Muscle layer of duodenum (tissue), 2 donors: ENCODE results near the gene S100A7.

Experiments
- H3K27ac ChIP-seq: one replicate; pipeline ENCODE4 v1.7.0; 2013; ENCODE audit warnings: mild to moderate bottlenecking, low read length
- H3K27me3 ChIP-seq: one replicate; pipeline ENCODE4 v1.7.0; 2013; ENCODE audit warnings: low read depth, mild to moderate bottlenecking, control low read depth, low read length
- H3K36me3 ChIP-seq, 2 donors: one replicate each; pipeline ENCODE4 v1.7.0; 2013; ENCODE audit warnings: low read length in 2 of 2, control low read depth in 1 of 2, mild to moderate bottlenecking in 1 of 2; ENCODE audit not compliant: insufficient read depth in 2 of 2, control insufficient read depth in 1 of 2
- H3K4me1 ChIP-seq, 2 donors: one replicate each; pipeline ENCODE4 v1.7.0; 2013; ENCODE audit warnings: low read length in 2 of 2, mild to moderate bottlenecking in 2 of 2, control low read depth in 1 of 2, moderate library complexity in 1 of 2; ENCODE audit not compliant: insufficient read depth in 2 of 2, control insufficient read depth in 1 of 2
- H3K4me3 ChIP-seq, 2 donors: one replicate each; pipeline ENCODE4 v1.7.0; 2013; ENCODE audit warnings: low read length in 2 of 2, low read depth in 1 of 2, mild to moderate bottlenecking in 1 of 2
- H3K9me3 ChIP-seq, 2 donors: one replicate each; pipeline ENCODE4 v1.7.0; 2013; ENCODE audit warnings: low read length in 2 of 2, control low read depth in 1 of 2, mild to moderate bottlenecking in 1 of 2; ENCODE audit not compliant: control insufficient read depth in 1 of 2
- donor health status: healthy.

The S100A7 gene

DNA sequence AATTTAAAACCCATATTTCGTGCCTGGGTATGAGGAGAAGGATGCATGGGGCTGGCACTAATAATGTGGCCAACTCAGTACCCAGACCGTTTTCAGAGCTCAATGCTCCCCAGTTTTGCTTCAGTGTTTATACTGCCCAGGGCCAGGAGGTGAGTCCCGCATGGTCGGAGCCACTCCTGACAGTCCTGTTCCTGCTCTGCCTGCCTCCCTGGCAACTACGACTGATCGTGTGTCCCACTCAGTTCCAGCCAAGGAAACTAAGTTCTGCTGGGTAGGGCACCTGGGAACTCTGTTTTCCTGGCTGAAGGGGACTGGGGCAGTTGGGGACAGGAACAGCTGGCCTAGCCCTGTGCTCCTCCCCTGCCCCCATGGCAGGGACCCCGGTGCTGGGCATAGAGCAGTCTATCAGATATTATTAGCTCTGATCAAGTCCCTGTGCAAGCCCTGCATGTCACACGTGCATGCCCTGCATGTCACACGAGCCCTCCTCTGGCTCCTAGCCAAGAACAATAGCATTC lies 19.2 kb downstream of the S100A7 start:
- no peaks in the 10 kb centered on the region for H3K4me1 ChIP-seq
- H3K4me3 ChIP-seq: no peak overlapping the region
- H3K27me3 ChIP-seq: no peaks in the 10 kb centered on the region
- H3K27ac ChIP-seq: no peak overlapping the region
- no peaks in the 10 kb centered on the region for H3K36me3 ChIP-seq
- H3K9me3 ChIP-seq: peaks cover 0 to 5% of the 10 kb centered on the region in 2 donors

DNA sequence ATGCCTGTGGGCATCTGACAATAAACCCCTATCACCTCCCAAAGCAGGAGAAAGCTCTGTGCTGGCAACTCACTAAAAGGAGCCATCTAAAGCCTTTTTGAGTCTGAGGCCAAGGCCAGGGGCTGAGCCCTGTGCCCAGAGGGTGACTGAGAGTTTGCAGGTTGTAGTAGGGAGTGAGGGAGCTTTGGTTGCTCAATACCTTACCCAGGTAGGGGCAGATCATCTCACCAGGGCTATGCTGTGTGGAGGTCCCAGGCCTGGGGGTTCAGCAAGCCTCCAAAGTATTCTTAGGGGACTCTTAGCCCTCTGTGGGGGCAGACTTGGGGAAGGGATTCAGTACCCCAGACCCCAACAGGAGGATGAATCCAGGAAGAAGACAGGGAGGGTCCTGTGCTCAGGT lies 21.2 kb downstream of the S100A7 start:
- Histone ChIP-seq H3K27me3 (no peaks in the 10 kb centered on the region), H3K27ac (no peak overlapping the region), H3K4me3 (no peak overlapping the region), H3K4me1 (no peaks in the 10 kb centered on the region), H3K9me3 (peaks cover 0 to 5% of the 10 kb centered on the region in 2 donors), H3K36me3 (no peaks in the 10 kb centered on the region)

DNA sequence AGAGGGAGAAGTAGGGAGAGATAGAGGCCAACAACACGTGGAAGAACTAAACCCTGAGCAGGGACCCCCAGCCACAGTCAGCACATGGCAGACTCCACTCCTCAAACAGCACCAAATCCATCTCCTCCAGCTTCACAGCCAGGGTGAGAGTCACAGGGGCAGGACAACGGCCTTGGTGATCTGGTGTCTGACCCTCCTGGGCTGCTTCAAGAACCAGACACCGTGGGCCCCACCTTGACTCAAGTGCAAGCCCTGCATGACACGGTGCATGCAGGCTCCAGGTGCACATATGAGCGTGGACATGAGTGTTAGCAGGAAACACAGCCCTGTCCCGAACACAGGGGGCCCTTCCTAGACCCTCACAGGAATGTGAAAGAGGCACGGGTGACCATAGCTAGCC lies 21.9 kb downstream of the S100A7 start:
- no peaks in the 10 kb centered on the region for H3K4me1 ChIP-seq

DNA sequence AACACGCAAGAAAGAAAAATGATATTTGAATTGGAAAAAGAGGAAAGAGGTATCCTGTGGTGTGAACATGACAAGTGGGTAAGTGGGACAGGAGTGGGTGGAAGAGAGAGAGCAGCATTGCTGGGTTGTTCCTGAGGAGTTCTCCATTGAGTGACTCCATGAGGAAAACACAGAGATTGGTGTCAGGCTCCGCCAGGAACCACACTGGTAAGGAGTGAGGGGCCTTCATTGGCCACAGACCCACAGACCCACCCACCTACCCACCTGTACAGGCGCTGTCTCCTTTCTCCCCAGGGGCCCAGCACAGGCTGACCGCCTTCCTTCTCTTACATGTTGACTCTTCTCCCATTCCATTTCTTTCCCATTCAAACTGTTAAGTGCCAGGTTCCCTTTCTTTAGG lies 23.2 kb downstream of the S100A7 start:
- H3K9me3 ChIP-seq: no peaks in the 10 kb centered on the region
- no peak overlapping the region for H3K4me3 ChIP-seq
- H3K36me3 ChIP-seq: no peaks in the 10 kb centered on the region
- H3K27me3 ChIP-seq: no peaks in the 10 kb centered on the region
- H3K27ac ChIP-seq: no peak overlapping the region
- H3K4me1 ChIP-seq: no peaks in the 10 kb centered on the region

More for the DNA sequence above, 21.9 kb downstream of the S100A7 start:
- Histone ChIP-seq H3K27me3 (no peaks in the 10 kb centered on the region), H3K36me3 (no peaks in the 10 kb centered on the region), H3K4me3 (no peak overlapping the region), H3K27ac (no peak overlapping the region), H3K9me3 (peaks cover 0 to 5% of the 10 kb centered on the region in 2 donors)

DNA sequence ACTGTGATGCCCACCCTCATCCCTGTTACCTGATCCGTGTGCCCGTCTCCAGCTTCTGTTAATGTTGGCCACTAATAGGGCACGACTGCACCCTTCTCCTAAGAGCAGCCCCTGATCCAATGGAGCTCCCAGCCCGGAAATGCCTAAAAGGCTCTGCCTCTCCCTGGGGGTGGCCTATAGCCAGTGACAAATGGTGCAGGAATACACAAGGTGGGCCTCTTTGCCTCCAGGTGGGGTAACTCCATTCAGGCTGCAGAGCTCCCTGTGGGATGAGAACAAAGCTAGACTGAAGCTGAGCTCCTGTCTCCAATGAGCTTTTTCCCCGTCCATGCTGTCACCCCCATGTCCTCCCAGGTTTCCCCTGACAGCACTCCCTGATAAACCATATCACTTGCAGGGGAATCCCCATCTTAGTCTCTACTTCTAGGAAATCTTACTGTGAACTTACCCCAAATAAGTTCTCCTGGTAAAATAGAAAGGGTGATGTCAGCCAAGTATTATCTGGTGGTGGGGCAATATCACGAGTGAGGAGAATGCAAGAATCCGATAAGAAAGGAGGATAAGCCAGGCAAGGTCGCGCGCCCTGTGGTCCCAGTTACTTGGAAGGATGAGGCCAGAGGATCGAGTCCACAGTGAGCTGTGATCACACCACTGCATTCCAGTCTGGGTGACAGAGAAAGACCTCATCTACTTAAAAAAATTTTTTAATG lies 25.6 kb downstream of the S100A7 start:
- Histone ChIP-seq H3K9me3 (no peaks in the 10 kb centered on the region), H3K36me3 (no peaks in the 10 kb centered on the region), H3K27ac (no peak overlapping the region), H3K4me1 (no peaks in the 10 kb centered on the region), H3K4me3 (no peak overlapping the region), H3K27me3 (no peaks in the 10 kb centered on the region)

DNA sequence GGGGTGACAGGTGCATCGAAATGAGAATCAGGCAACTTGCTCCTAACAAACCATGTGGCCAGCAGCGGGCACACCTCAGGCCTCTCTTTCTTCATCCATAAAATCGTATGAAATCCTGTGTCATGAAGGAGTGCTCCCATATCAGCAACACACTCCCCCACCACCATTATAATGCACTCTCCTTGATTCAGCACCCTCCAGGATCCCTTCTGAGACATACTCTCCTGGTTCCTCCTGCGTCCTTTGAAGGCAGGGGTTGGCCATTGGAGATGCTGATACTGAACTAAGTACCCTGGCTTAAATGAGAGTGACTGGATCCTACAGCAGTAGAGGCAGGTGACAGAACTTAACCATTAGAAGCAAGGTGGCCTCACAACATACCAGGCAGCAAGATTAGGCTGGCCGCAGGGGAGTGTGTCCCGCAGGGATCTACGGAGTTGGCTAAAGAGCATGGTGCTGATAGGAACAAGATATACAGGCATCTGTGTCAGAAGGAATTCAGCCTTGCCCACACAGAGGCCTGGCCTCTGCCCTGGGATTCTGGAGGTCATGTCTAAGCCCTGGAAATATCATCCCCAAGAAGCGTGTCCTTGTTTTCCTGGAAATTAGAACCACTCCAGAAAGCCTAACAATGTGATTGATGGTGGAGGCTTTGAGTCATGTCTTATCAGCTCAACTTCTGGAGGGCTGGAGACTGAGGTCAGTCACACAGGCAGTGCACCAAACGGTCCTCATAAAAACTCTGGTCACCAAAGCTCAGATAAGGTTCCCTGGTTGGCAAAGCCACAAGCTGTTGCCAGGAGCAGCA lies 27.4 kb downstream of the S100A7 start:
- no peak overlapping the region for H3K27ac ChIP-seq
- H3K27me3 ChIP-seq: no peaks in the 10 kb centered on the region
- H3K36me3 ChIP-seq: no peaks in the 10 kb centered on the region
- H3K4me3 ChIP-seq: no peak overlapping the region
- H3K9me3 ChIP-seq: no peaks in the 10 kb centered on the region
- no peaks in the 10 kb centered on the region for H3K4me1 ChIP-seq

DNA sequence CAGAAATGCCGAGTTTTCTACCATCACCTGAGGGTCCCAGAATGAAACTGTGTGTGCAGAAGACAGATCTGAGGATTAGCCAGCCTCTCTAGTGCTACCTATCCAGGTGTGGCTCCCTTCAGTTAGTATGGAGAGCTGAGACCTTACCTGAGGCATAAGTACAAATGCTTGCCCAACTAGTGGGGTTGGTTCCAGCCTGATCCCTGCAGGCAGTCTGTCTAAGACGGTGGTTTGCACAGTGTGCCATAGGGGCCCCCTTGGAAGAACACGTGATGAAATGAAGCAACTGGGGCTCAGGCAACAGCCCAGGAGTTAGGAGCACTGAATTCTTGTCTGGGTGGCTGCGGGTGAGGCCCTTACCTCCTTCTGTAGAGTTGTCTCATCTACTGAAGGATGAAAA lies 28.5 kb downstream of the S100A7 start:
- Histone ChIP-seq H3K4me1 (no peaks in the 10 kb centered on the region), H3K27ac (no peak overlapping the region), H3K4me3 (no peak overlapping the region), H3K36me3 (no peaks in the 10 kb centered on the region), H3K27me3 (no peaks in the 10 kb centered on the region), H3K9me3 (no peaks in the 10 kb centered on the region)

DNA sequence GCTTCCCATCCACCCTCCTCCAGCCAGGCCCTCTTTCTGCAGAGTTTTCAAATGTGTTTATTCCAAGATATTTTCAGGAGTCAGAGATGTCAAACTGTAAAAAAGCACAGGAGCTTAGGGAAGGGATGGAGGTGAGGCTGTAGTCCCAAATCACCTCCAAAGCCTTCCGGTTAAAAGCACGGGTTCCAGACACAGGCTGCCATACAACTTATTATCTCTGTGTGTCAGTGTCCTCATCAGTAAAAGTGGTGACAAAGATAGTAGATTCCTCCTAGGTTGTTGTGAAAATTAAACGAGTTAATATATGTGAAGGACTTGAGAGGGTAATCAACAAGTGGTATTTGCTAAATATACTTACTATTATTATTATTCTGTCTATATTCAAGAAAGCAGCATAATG lies 29.0 kb downstream of the S100A7 start:
- Histone ChIP-seq H3K9me3 (no peaks in the 10 kb centered on the region), H3K27me3 (no peaks in the 10 kb centered on the region), H3K4me3 (no peak overlapping the region), H3K27ac (no peak overlapping the region), H3K4me1 (no peaks in the 10 kb centered on the region), H3K36me3 (no peaks in the 10 kb centered on the region)

DNA sequence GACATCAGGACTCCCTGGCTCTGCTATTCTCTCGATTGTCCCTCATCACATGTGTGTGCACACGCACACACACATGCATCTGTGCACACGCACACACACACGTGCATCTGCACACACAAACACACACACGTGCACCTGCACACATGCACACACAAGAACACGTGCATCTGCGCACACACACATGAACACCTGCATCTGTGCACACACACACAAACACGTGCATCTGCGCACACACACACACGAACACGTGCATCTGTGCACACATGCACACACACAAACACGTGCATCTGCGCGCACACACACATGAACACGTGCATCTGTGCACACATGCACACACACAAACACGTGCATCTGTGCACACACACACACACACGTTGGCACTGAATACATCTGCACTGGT lies 29.4 kb downstream of the S100A7 start:
- no peaks in the 10 kb centered on the region for H3K27me3 ChIP-seq
- H3K36me3 ChIP-seq: no peaks in the 10 kb centered on the region
- no peaks in the 10 kb centered on the region for H3K4me1 ChIP-seq
- no peak overlapping the region for H3K4me3 ChIP-seq
- no peak overlapping the region for H3K27ac ChIP-seq
- H3K9me3 ChIP-seq: no peaks in the 10 kb centered on the region

DNA sequence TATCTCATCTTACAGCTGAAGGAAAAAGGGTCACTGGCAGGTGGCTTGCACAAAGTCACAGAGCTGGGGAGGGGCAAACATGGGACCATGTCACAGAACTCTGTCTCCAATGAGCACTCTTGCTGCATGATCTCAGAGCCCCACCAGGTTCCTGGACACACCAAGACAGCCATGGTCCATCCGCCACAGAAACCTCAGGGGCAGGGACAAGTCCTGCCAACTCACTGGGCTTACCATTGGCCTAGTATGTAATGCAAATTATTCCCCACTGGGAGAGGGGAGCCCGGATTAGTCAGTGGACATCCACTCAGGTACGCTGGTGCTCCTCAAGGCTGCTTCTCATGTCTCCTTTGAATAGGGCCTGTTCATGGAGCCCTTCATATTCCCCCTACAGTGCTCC lies 29.9 kb downstream of the S100A7 start:
- H3K27ac ChIP-seq: no peak overlapping the region
- H3K36me3 ChIP-seq: no peaks in the 10 kb centered on the region
- no peaks in the 10 kb centered on the region for H3K9me3 ChIP-seq
- no peak overlapping the region for H3K4me3 ChIP-seq
- no peaks in the 10 kb centered on the region for H3K27me3 ChIP-seq
- no peaks in the 10 kb centered on the region for H3K4me1 ChIP-seq

DNA sequence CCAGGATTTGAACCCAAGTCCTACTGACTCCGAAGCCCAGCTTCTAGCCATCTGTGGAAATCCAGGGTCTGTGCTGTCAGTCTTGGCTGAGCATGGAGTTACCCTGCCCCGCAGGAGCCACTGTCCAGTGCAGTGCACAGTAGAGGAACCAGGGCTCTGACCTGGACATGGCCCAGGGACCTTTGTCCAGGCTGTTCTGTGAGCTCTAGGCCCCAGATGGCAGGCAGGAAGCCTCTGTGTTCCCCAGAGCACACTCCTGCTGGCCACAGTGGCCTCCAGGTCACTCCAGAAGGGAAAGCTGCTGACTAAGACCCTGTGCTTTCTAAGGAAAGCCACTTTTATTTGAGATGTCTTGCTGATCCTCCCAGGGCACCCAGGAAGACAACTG lies 30.3 kb downstream of the S100A7 start:
- Histone ChIP-seq H3K4me1 (no peaks in the 10 kb centered on the region), H3K36me3 (no peaks in the 10 kb centered on the region), H3K27ac (no peak overlapping the region), H3K27me3 (no peaks in the 10 kb centered on the region), H3K4me3 (no peak overlapping the region), H3K9me3 (no peaks in the 10 kb centered on the region)
